GM12864 (cell line): ENCODE measurements around the gene ELMOD1.

Experiments used
- DNase-seq: peaks from one replicate; pipeline ENCODE4 v3.0.0-alpha.2; 2011; ENCODE audit warnings: low read depth
- H3K4me3 ChIP-seq: 2 replicates; pipeline ENCODE4 v1.5.1; 2011; ENCODE audit warnings: mild to moderate bottlenecking, low read depth, low read length, control low read depth
- TF ChIP-seq, protein P1 (sequence below): IDR thresholded peaks from 2 replicates; pipeline ENCODE4 v1.5.1; 2011; ENCODE audit warnings: low read depth, mild to moderate bottlenecking, moderate library complexity, low read length, control low read depth, inconsistent platforms; ENCODE audit errors: missing control alignments

Gene ELMOD1

DNA sequence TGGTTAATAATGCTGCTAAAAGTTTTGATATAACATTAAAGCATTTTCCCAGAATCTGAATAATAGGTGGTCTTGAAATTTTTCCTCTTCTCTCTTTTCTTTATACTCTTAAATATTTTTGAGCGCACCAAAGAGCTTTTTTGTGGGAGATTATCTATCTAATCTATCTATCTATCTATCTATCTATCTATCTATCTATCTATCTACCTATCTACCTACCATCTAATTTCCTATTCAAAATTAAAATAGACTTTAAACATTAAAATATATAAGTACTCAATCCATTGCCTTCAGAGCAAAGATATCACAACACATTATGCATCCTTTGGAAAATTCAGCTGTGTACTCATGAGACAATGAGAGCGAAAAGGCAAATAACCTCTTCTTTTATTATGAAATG lies 55.8 kb downstream of the ELMOD1 start:
- H3K4me3 ChIP-seq: no peak overlapping the region
- TF ChIP-seq, protein P1, sequence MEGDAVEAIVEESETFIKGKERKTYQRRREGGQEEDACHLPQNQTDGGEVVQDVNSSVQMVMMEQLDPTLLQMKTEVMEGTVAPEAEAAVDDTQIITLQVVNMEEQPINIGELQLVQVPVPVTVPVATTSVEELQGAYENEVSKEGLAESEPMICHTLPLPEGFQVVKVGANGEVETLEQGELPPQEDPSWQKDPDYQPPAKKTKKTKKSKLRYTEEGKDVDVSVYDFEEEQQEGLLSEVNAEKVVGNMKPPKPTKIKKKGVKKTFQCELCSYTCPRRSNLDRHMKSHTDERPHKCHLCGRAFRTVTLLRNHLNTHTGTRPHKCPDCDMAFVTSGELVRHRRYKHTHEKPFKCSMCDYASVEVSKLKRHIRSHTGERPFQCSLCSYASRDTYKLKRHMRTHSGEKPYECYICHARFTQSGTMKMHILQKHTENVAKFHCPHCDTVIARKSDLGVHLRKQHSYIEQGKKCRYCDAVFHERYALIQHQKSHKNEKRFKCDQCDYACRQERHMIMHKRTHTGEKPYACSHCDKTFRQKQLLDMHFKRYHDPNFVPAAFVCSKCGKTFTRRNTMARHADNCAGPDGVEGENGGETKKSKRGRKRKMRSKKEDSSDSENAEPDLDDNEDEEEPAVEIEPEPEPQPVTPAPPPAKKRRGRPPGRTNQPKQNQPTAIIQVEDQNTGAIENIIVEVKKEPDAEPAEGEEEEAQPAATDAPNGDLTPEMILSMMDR: no peak
- DNase-seq: no peak

DNA sequence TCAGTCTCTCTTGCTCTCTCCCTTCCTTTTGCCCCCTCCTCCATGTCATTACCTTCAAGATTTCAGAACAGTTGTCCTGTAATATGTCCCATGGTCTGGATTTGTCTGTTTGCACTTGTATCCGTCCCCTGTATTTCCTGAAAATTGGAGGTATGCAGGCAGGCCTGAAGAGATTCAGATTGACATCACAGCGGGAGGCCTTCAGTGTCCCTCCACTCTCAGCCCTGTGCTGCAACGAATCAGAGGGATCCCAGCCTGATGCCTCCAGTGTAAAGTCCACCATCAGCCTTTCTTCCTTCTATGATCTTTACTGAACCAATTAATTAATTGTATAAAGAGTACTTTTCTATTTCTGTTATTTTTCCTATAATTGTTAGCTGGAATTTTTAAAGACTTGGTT lies 57.3 kb downstream of the ELMOD1 start:
- no peak for DNase-seq

DNA sequence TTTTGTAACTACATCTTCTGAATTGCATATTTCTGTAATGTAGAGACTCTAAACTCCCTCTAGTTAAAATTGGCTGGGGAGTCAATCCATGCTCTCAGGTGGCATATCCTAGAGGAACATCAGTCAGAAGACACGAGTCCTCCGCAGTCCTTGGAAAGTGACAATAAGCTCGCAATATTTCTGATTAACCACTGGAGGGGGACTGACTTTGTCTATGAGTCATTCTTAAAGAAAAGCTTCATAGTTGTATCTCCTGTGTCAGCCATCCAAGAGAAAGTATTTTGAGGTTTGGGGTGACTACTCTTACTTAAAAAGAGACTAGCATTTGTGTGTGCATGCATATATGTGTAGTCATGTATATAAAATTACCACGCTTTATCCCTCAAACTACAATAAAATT lies 60.7 kb downstream of the ELMOD1 start:
- no peak for DNase-seq
- TF ChIP-seq, protein P1: no peak
- H3K4me3 ChIP-seq: no peak overlapping the region

More for the DNA sequence above, 57.3 kb downstream of the ELMOD1 start:
- H3K4me3 ChIP-seq: no peak overlapping the region
- TF ChIP-seq, protein P1: no peak

DNA sequence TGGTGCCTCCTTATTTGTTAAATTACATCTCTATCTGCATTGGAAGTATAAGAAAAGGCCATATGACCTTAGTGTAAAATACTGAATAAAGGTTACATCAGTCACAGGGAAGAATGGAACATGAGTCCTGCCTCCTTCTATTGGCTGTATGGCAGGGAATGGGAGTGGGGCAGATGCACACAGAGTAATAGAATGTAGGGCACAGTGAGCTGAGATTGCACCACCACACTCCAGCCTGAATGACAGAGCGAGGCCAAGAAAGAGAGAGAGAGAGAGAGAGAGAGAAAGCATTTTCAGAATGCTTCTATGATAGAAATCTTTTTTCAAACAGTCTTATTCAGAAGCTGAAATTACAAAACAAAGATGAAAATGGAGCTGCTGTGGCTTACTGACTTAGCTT lies 62.1 kb downstream of the ELMOD1 start:
- TF ChIP-seq, protein P1: no peak
- no peak overlapping the region for H3K4me3 ChIP-seq
- no peak for DNase-seq

DNA sequence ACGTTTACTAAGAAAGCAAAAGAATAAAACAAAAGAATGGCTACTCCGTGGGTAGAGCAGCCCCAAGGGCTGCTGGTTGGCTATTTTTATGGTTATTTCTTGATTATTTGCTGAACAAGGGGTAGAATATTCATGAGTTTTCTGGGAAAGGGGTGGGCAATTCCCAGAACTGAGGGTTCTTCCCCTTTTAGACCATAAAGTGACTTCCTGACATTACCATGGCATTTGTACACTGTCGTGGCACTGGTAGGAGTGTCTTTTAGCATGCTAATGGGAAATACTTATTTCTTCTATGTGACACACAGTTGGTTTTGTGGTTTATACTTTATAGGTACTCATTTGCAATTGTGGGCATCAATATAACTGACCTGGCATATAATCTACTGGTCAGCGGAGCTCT lies 64.7 kb downstream of the ELMOD1 start:
- TF ChIP-seq, protein P1: no peak
- no peak overlapping the region for H3K4me3 ChIP-seq
- DNase-seq: no peak

DNA sequence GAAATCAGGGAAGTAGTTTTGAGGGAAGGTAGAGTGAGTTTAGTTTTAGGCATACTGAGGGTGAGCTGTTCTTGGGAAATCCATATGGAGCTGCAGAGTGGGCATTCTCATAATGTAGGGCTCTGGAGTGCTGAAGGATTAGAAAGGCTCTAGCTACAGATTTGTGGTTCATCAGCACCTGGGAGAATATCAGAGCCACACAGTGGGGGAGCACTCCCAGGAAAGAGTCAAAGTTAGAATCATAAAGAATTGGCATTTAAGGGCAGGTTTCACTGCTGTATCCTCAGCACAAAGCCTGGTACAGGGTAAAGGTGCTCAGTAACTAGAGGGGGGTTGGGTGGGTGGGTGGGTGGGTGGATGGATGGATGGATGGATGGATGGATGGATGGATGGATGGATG lies 68.4 kb downstream of the ELMOD1 start:
- DNase-seq: no peak
- TF ChIP-seq, protein P1: no peak
- H3K4me3 ChIP-seq: no peak overlapping the region

DNA sequence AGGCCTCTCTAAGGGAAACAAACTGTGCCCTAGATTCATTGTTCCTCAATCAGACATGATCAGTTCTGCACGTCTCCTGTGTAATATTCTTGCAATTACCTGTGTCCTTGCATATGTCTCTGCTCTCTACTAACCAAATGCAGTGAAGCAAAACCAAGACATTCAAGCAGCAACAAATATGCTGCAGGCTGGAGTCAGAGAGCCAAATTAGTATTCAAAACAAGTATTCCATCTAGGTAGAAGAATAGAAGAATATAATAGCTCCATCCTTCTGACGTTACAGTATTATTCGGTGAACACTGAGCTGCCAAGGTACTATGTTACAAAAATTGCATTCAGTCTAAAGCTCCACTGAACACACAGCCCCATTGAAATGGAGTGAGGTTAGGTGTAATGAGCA lies 69.1 kb downstream of the ELMOD1 start:
- no peak for DNase-seq
- TF ChIP-seq, protein P1: no peak
- no peak overlapping the region for H3K4me3 ChIP-seq
